ENCODE measurements around the gene ATP9A.

The ATP9A gene

GRCh38 chr20:51731731-51732095 is 36.5 kb downstream of the ATP9A start:
- H3K27ac ChIP-seq (replicated peaks) = no peak overlapping the region
- no peak for DNase-seq (ENCODE audit: low read depth in 1 of 2, low spot score in 1 of 2)
- H3K4me3 ChIP-seq (replicated peaks; ENCODE audit: insufficient read depth, low read length) = no peak overlapping the region
- TF ChIP-seq SPI1 (IDR thresholded peaks at IDR 0.05; ENCODE audit: borderline replicate concordance, low read depth) = no peak
- TF ChIP-seq REST (IDR thresholded peaks at IDR 0.05; ENCODE audit: insufficient replicate concordance, low read depth) = no peak
- TF ChIP-seq POLR2AphosphoS5 (IDR thresholded peaks at IDR 0.05; ENCODE audit: low read depth) = no peak
- TF ChIP-seq CTCF (IDR thresholded peaks at IDR 0.05; ENCODE audit: insufficient read depth, low read length) = no peak
- no peak for TF ChIP-seq GABPA (IDR thresholded peaks at IDR 0.05; ENCODE audit: low read depth)
- no peaks in the 10 kb centered on the region for H3K27me3 ChIP-seq (ENCODE audit: insufficient read depth, poor library complexity, severe bottlenecking)

GRCh38 chr20:51729771-51730170 is 38.4 kb downstream of the ATP9A start:
- no peak overlapping the region for H3K27ac ChIP-seq (replicated peaks)
- H3K4me3 ChIP-seq (replicated peaks; ENCODE audit: insufficient read depth, low read length) = no peak overlapping the region
- DNase-seq (ENCODE audit: low read depth in 1 of 2, low spot score in 1 of 2) = no peak
- no peaks in the 10 kb centered on the region for H3K27me3 ChIP-seq (ENCODE audit: insufficient read depth, poor library complexity, severe bottlenecking)
- TF ChIP-seq GABPA (IDR thresholded peaks at IDR 0.05; ENCODE audit: low read depth) (no peak), REST (IDR thresholded peaks at IDR 0.05; ENCODE audit: insufficient replicate concordance, low read depth) (no peak), CTCF (IDR thresholded peaks at IDR 0.05; ENCODE audit: insufficient read depth, low read length) (no peak), POLR2AphosphoS5 (IDR thresholded peaks at IDR 0.05; ENCODE audit: low read depth) (no peak), SPI1 (IDR thresholded peaks at IDR 0.05; ENCODE audit: borderline replicate concordance, low read depth) (no peak)

DNA sequence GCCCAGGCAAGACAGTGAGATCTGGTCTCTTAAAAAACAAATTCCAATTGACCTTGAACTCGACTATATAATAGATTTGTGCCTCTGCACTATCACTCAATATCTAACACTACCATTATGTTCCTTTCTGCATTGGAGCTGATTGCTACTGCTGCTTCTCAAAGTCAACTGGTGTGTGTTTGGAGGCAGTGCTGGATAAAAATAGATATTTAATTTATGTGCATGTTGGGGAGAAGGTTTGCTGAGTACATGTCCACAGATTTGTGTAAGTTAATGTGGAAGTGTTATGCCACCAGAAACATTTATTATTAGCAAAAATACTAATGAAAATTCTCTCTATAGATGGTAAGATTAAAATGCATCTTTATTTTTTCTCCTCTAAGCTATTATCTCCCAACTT is 39.5 kb downstream of the ATP9A start:
- DNase-seq (ENCODE audit: low read depth in 1 of 2, low spot score in 1 of 2) = no peak
- Histone ChIP-seq H3K4me3 (replicated peaks; ENCODE audit: insufficient read depth, low read length) (no peak overlapping the region), H3K27ac (replicated peaks) (no peak overlapping the region), H3K27me3 (ENCODE audit: insufficient read depth, poor library complexity, severe bottlenecking) (no peaks in the 10 kb centered on the region)
- TF ChIP-seq REST (IDR thresholded peaks at IDR 0.05; ENCODE audit: insufficient replicate concordance, low read depth) (no peak), CTCF (IDR thresholded peaks at IDR 0.05; ENCODE audit: insufficient read depth, low read length) (no peak), POLR2AphosphoS5 (IDR thresholded peaks at IDR 0.05; ENCODE audit: low read depth) (no peak), SPI1 (IDR thresholded peaks at IDR 0.05; ENCODE audit: borderline replicate concordance, low read depth) (no peak), GABPA (IDR thresholded peaks at IDR 0.05; ENCODE audit: low read depth) (no peak)

Data from HL-60 (cell line).